ENCODE measurements around the gene BCORL1. TPM values are rescaled to one million over a fixed set of nuclear protein-coding genes. Genes with fewer than 3 reads are reported as not detected.

The BCORL1 gene
- 1.1 and 1.7 TPM in 2 replicates for total RNA-seq

GRCh38 chrX:129982300-129983251, at the start of gene BCORL1:
BCORL1 (plus strand) TSS chrX:129982635; CDS start chrX:130005232, 22,597 bp downstream.

Other genes starting within 250 kb of the BCORL1 start
- 0.85 and 1.9 TPM in 2 replicates for gene XPNPEP2, start 243.7 kb upstream of the BCORL1 start, total RNA-seq
- not detected in 2 replicates for gene SASH3, start 202.7 kb upstream of the BCORL1 start, total RNA-seq
- gene ZDHHC9, start 138.7 kb upstream of the BCORL1 start, total RNA-seq, result 16.6 and 24.9 TPM in 2 replicates
- 19.5 and 20.7 TPM in 2 replicates for gene UTP14A, start 76.5 kb upstream of the BCORL1 start, total RNA-seq
- 8.0 and 9.1 TPM in 2 replicates for gene ELF4, start 127.9 kb downstream of the BCORL1 start, total RNA-seq
- gene AIFM1, start 183.2 kb downstream of the BCORL1 start, total RNA-seq, result 22.9 and 23.6 TPM in 2 replicates
- gene RAB33A, start 189.3 kb downstream of the BCORL1 start, total RNA-seq, result 2.4 and 6.0 TPM in 2 replicates

Data from smooth muscle cell of bladder (primary cell).